Right atrium auricular region (tissue), 2 donors: ENCODE measurements around the gene TRERF1. TPM values are rescaled to one million over a fixed set of nuclear protein-coding genes. Genes with fewer than 3 reads are reported as not detected.

Experiments
- DNase-seq: peaks from one replicate; pipeline ENCODE4 v3.0.0-alpha.2; 2019; ENCODE audit warnings: low spot score
- H3K27ac ChIP-seq, 2 donors: fragments of 200-600 bp; sonication (generic); 1 replicate in 1 of 2; 2 replicates in 1 of 2; pipeline ENCODE4 v1.5.1; 2016 to 2019
- H3K27me3 ChIP-seq, 2 donors: fragments of 200-600 bp; sonication (generic); one replicate each; pipeline versions ENCODE4 v1.5.1 to v1.6.0; 2017 to 2019
- H3K36me3 ChIP-seq: fragments of 200-600 bp; sonication (generic); one replicate; pipeline ENCODE4 v1.5.1; 2016
- H3K4me1 ChIP-seq, 2 donors: fragments of 200-600 bp; sonication (generic); one replicate each; pipeline versions ENCODE4 v1.5.1 to v1.6.0; 2017 to 2019
- H3K4me3 ChIP-seq, 2 donors: fragments of 200-600 bp; sonication (generic); 1 replicate in 1 of 2; 2 replicates in 1 of 2; pipeline ENCODE4 v1.5.1; 2017 to 2019; ENCODE audit warnings: mild to moderate bottlenecking in 1 of 2, moderate library complexity in 1 of 2
- H3K9me3 ChIP-seq, 2 donors: fragments of 200-600 bp; sonication (generic); one replicate each; pipeline ENCODE4 v1.5.1; 2019
- CTCF ChIP-seq, 2 donors: fragments of 200-600 bp; sonication (generic); IDR thresholded peaks; one replicate each; pipeline ENCODE4 v1.5.1; 2019; ENCODE audit warnings: antibody characterized with exemption in 2 of 2
- total RNA-seq, 2 donors: library from RNA; depleted of rRNA; stranded (reverse); fragments of >200 nt; gene quantifications; one replicate each; pipeline ENCODE4 v1.1.0, GENCODE V29; 2016

Gene TRERF1
- total RNA-seq, 2 donors from 2014 or later, result 1.9 to 2.5 TPM

DNA sequence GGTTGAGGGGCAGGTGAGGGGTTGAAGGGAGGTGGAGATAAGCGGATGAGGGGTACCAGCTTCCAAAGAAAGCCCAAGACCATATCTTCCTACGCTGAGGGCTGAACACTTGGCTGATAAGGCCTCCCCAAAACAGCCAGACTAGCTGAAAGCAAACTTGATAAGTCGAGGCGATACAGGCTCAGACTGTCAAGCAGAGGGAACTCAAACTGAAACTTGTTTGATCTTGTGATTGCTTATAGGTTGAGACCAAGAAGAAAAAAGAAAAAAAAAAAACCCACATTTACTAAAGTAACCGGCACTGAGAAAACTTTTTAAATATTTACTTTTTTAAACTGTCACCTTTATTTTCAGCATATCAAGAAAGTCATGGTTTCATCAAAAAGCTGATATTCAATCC lies 73.6 kb downstream of the TRERF1 start:
- Histone ChIP-seq H3K27ac (no peak overlapping the region), H3K4me3 (no peak overlapping the region), H3K27me3 (no peaks in the 10 kb centered on the region), H3K9me3 (no peaks in the 10 kb centered on the region), H3K4me1 (no peaks in the 10 kb centered on the region), H3K36me3 (no peaks in the 10 kb centered on the region)
- DNase-seq, result no peak
- no peak for TF ChIP-seq CTCF (IDR thresholded peaks at IDR 0.05)

DNA sequence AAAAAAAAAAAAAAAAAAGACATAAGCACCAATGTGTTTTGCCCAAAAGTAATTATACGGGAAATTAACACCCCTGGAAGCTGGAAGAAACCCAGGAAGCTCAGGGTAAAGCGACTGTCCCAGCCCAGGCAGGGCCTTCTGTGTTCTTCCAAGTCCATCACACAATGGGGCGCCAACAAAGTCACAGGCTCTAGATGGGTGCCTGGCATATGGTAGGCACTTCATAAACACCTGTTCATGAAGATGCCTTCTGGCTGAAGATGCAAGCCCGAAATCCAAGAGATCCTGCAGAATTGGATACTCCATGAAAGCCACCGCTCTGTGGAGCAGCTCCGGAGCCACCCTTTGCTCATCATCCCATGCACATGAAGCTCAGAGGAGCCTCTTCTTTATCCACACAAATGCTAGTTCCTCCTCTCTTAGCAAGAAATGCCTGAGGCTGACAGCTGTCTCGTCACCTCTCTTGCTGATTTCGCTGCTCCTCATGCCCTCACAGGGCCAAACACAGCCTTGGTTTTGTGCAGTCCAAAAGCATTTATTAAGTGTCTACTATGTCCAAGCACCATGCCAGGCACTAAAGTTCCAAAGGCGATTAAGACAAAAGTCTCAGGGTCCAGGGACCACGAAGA lies 76.6 kb downstream of the TRERF1 start:
- no peaks in the 10 kb centered on the region for H3K4me1 ChIP-seq
- no peaks in the 10 kb centered on the region for H3K9me3 ChIP-seq
- H3K36me3 ChIP-seq, result no peaks in the 10 kb centered on the region
- no peak for DNase-seq
- no peaks in the 10 kb centered on the region for H3K27me3 ChIP-seq
- no peak overlapping the region for H3K4me3 ChIP-seq
- TF ChIP-seq CTCF (IDR thresholded peaks at IDR 0.05), result no peak
- no peak overlapping the region for H3K27ac ChIP-seq

GRCh38 chr6:42374018-42374669 lies 77.6 kb downstream of the TRERF1 start:
- H3K4me3 ChIP-seq, result no peak overlapping the region
- no peak for DNase-seq
- no peak overlapping the region for H3K27ac ChIP-seq
- no peaks in the 10 kb centered on the region for H3K27me3 ChIP-seq
- H3K36me3 ChIP-seq, result no peaks in the 10 kb centered on the region
- no peaks in the 10 kb centered on the region for H3K9me3 ChIP-seq
- peaks cover 0 to 4% of the 10 kb centered on the region in 2 donors for H3K4me1 ChIP-seq
- TF ChIP-seq CTCF (IDR thresholded peaks at IDR 0.05), result no peak

- DNase-seq, result no peak
- no peak overlapping the region for H3K4me3 ChIP-seq
- H3K27me3 ChIP-seq, result no peaks in the 10 kb centered on the region
- no peaks in the 10 kb centered on the region for H3K36me3 ChIP-seq
- H3K4me1 ChIP-seq, result peaks cover 0 to 18% of the 10 kb centered on the region in 2 donors
- TF ChIP-seq CTCF (IDR thresholded peaks at IDR 0.05), result no peak
- no peak overlapping the region for H3K27ac ChIP-seq
- no peaks in the 10 kb centered on the region for H3K9me3 ChIP-seq
Measured at GRCh38 chr6:42372699-42373098, 79.0 kb downstream of the TRERF1 start.

DNA sequence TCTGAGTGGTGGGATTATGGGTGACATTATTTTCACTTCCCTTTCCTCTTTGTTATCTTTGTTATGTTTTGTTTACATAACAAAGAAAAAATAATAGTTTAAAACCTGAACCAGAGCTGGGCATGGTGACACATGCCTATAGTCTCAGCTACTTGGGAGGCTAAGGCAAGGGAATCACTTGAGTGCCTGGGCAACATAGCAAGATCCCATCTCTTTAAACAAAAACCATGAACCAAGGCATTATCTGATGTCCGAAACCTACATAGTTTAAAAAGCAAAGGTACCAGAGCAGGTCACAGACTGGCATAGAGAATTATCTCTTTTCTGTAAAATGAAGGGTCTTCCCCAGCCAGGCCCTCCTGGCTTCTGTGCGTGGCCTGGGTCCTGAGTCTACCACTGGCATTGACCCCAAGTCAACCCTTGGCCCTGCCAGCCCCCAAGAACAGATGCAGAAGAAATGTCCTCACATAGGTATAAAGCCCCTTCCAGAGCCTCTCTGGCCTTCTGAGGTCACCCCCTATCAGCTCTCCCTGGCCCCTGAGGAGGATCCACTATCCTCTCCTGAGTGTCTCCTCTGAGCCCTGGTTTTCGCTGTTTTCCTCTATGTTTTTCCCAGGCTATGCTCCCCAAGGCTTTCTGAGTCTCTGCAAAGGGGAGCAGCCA lies 81.3 kb downstream of the TRERF1 start:
- H3K4me1 ChIP-seq, result peaks cover 0 to 27% of the 10 kb centered on the region in 2 donors

More for the DNA sequence above, 81.3 kb downstream of the TRERF1 start:
- Histone ChIP-seq H3K9me3 (no peaks in the 10 kb centered on the region), H3K4me3 (no peak overlapping the region), H3K27ac (no peak overlapping the region), H3K36me3 (no peaks in the 10 kb centered on the region), H3K27me3 (no peaks in the 10 kb centered on the region)
- no peak for DNase-seq
- no peak for TF ChIP-seq CTCF (IDR thresholded peaks at IDR 0.05)
